Ovary (tissue), 9 donors: ENCODE measurements around the gene MTUS2. TPM values are rescaled to one million over a fixed set of nuclear protein-coding genes. Genes with fewer than 3 reads are reported as not detected.

Experiments used
- DNase-seq, 5 donors: peaks; one replicate each; pipeline ENCODE4 v3.0.0-alpha.2; 2019 to 2020
- H3K27ac ChIP-seq, 2 donors: fragments of 200-600 bp; one replicate each; pipeline versions ENCODE4 v1.5.1 to v1.8.0; 2019 to 2022
- H3K27me3 ChIP-seq: fragments of 200-600 bp; one replicate; pipeline ENCODE4 v1.8.0; 2022
- H3K36me3 ChIP-seq: fragments of 200-600 bp; sonication (generic); one replicate; pipeline ENCODE4 v1.5.1; 2019
- H3K4me1 ChIP-seq: one replicate; pipeline ENCODE4 v1.8.1; 2013; ENCODE audit warnings: mild to moderate bottlenecking, moderate library complexity; ENCODE audit not compliant: insufficient read depth
- H3K4me3 ChIP-seq: fragments of 200-600 bp; sonication (generic); one replicate; pipeline ENCODE4 v1.5.1; 2017
- H3K9me3 ChIP-seq, 2 donors: fragments of 200-600 bp in 1 of 2; sonication (generic) in 1 of 2; one replicate each; pipeline versions ENCODE4 v1.5.1 to v1.8.1; 2013 to 2019; ENCODE audit warnings: mild to moderate bottlenecking in 1 of 2, moderate library complexity in 1 of 2
- EP300 ChIP-seq: sonication (generic); formaldehyde crosslinking; IDR thresholded peaks from one replicate; pipeline ENCODE4 v1.6.1; 2017; ENCODE audit warnings: antibody characterized with exemption
- POLR2A ChIP-seq: fragments of 450-650 bp; IDR thresholded peaks from one replicate; pipeline ENCODE4 v1.6.1; 2017; ENCODE audit warnings: antibody characterized with exemption, mild to moderate bottlenecking, moderate library complexity
- WGBS, 3 donors: extraction: QIAGEN DNeasy Blood & Tissue Kit in 1 of 3; methylation state at CpG; one replicate each; pipeline versions ENCODE4 v1.1.5 to v1.1.7; 2013 to 2017; 5-methylcytosine and 5-hydroxymethylcytosine counted together
- intact Hi-C, 4 donors: fragments of 100-400 bp; cut with DNase I; formaldehyde crosslinking; loops; one replicate each; pipeline versions ENCODE4 v1.11.0 to v1.15.1; 2022 to 2023
- polyA plus RNA-seq, 2 donors: library from polyadenylated mRNA; stranded (reverse); fragments of 200-250 nt in 1 of 2; fragments of 350-450 nt in 1 of 2; fragmentation: Illumina TruSeq in 1 of 2; extraction: RNeasy Lipid Tissue Mini Kit (QIAGEN cat#74804) in 1 of 2; gene quantifications; one replicate each; pipeline ENCODE4 v1.2.3, GENCODE V29; 2013 to 2014
- total RNA-seq, 7 donors: library from RNA; depleted of rRNA in 2 of 7; stranded (reverse); fragments of >200 nt in 2 of 7; fragmentation: NEBNext Ultra II Directional in 3 of 7; extraction: Animal tissue kit (Norgen Biotek cat#: 25700) in 3 of 7; gene quantifications; one replicate each; pipeline versions ENCODE4 v1.1.0 to v1.2.4, GENCODE V29; 2016 to 2023
- TF ChIP-seq, protein P1 (sequence below), 3 donors: fragments of 450-650 bp in 2 of 3; fragments of 200-600 bp in 1 of 3; IDR thresholded peaks; one replicate each; pipeline versions ENCODE4 v1.5.1 to v1.8.0; 2016 to 2022; ENCODE audit warnings: antibody characterized with exemption in 3 of 3, mild to moderate bottlenecking in 1 of 3
- donor health status: DM: no; HTN: no; CAD: no; lungs with moderate emphysema.
- donor health status: DM: no; HTN: no; CAD: no.
- donor health status: Bipolar disorder and iron deficiency.
- donor health status: DM: yes; HTN: yes; CAD: no.
- donor health status: DM: no; HTN: no; CAD: no.
- donor health status: DM: yes; HTN: yes; CAD: no.

Gene MTUS2
- total and polyA plus RNA-seq, 9 donors = 1.5 to 8.7 (median 5.4) TPM

DNA sequence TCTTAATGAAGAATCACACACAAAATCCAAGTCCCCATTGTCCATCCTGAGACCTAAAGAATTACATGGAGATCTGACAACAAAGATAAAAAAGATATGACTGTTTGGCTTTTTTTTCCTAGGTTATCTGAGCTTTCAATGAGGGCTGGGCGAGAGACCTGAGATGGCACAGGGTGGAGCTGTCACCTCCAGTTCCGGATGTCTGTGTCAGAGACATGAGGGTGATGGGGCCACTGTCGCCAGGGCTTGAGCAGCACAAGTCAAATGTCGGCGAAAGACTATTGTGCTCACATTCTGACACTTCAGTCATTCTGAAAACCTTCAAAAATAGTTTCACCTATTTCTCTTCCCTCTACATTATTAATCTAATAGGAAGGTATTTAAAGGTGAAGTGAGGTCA lies 709.6 kb downstream of the MTUS2 start:
- Histone ChIP-seq H3K36me3 (no peaks in the 10 kb centered on the region), H3K4me1 (no peaks in the 10 kb centered on the region), H3K27me3 (no peaks in the 10 kb centered on the region), H3K4me3 (no peak overlapping the region), H3K9me3 (no peaks in the 10 kb centered on the region), H3K27ac (no peak overlapping the region)
- WGBS, 3 donors = 93 to 99% (median 96%) methylated on average over 5 of the region's 5 CpGs
- TF ChIP-seq EP300 = no peak
- TF ChIP-seq, protein P1, sequence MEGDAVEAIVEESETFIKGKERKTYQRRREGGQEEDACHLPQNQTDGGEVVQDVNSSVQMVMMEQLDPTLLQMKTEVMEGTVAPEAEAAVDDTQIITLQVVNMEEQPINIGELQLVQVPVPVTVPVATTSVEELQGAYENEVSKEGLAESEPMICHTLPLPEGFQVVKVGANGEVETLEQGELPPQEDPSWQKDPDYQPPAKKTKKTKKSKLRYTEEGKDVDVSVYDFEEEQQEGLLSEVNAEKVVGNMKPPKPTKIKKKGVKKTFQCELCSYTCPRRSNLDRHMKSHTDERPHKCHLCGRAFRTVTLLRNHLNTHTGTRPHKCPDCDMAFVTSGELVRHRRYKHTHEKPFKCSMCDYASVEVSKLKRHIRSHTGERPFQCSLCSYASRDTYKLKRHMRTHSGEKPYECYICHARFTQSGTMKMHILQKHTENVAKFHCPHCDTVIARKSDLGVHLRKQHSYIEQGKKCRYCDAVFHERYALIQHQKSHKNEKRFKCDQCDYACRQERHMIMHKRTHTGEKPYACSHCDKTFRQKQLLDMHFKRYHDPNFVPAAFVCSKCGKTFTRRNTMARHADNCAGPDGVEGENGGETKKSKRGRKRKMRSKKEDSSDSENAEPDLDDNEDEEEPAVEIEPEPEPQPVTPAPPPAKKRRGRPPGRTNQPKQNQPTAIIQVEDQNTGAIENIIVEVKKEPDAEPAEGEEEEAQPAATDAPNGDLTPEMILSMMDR (IDR thresholded peaks at IDR 0.05) = no peak
- TF ChIP-seq POLR2A = no peak
- DNase-seq = peak in 1 of 5 donors; percentile 3
- intact Hi-C loops = no loop called here

DNA sequence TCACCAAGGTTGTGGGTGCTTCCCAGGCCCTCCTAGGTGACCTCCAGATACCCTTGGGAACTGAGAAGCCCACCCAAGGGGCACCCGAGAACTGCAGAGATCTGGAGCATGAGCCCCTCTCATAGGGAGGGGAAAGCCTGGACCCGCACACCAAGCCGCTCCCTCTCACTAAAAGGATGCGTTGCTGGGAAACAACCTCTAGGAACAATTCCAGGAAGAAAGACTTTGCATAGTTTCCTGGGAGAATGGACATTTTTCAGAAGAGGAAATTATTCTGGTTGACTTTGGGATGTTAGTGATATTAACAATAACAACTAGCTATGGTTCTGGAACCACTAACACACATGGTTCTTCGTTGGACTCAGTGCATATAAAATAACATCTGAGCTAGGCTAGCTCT lies 710.8 kb downstream of the MTUS2 start:
- Histone ChIP-seq H3K4me3 (no peak overlapping the region), H3K27ac (no peak overlapping the region), H3K9me3 (no peaks in the 10 kb centered on the region), H3K27me3 (no peaks in the 10 kb centered on the region), H3K4me1 (no peaks in the 10 kb centered on the region), H3K36me3 (no peaks in the 10 kb centered on the region)
- DNase-seq = no peak
- intact Hi-C loops = no loop called here
- 81 to 84% (median 82%) methylated on average over 5 of the region's 5 CpGs for WGBS, 3 donors
- TF ChIP-seq, protein P1 (IDR thresholded peaks at IDR 0.05) = no peak
- TF ChIP-seq POLR2A (no peak), EP300 (no peak)

DNA sequence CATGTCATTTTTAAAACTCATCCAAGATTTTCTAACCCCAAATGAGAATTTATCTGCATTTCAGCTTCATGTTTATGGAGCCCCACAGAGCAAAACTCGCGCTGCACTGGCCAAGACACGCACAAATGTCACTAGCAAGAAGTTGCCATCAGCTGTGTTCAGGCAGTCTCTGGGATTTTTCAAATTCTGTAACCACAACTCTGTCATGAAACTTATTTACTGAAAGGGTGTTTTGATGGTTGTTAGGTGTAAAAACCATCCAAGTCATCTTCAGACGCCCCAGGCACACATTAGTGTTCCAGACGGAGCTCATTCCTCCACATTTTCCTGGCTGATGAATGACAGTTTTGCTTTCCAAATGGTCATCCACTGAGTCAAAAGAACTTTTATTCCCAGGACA lies 712.0 kb downstream of the MTUS2 start:
- TF ChIP-seq, protein P1 (IDR thresholded peaks at IDR 0.05) = no peak
- TF ChIP-seq EP300 = no peak
- no peak for TF ChIP-seq POLR2A
- intact Hi-C loops = no loop called here
- Histone ChIP-seq H3K27me3 (no peaks in the 10 kb centered on the region), H3K4me1 (no peaks in the 10 kb centered on the region), H3K9me3 (no peaks in the 10 kb centered on the region), H3K36me3 (no peaks in the 10 kb centered on the region), H3K4me3 (no peak overlapping the region), H3K27ac (no peak overlapping the region)
- WGBS, 3 donors = 78 to 88% (median 87%) methylated on average over 5 of the region's 5 CpGs
- no peak for DNase-seq

DNA sequence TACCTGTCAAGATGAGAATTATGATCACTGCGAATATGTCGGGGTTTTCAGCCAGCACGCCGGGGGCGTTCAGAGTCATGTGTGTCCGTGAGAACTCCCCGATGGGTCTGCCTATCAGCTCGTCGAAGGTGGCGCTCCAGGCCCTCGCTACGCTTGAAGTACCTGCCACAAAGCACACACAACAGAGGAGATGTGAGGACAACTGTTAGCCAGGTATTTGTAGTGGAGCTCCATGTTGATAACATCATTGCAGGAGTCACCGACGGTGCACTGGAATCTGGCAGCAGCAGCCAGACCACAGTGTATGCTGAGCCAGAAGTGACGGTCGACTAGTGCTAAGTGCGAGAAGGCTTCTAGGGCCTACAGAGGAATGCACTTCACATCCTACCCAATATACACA lies 712.7 kb downstream of the MTUS2 start:
- H3K27ac ChIP-seq = no peak overlapping the region
- no peaks in the 10 kb centered on the region for H3K4me1 ChIP-seq
- no peak overlapping the region for H3K4me3 ChIP-seq
- H3K36me3 ChIP-seq = no peaks in the 10 kb centered on the region
- no peaks in the 10 kb centered on the region for H3K9me3 ChIP-seq
- 89 to 90% (median 90%) methylated on average over 17 of the region's 17 CpGs for WGBS, 3 donors
- intact Hi-C loops = no loop called here
- TF ChIP-seq POLR2A (no peak), EP300 (no peak)
- TF ChIP-seq, protein P1 (IDR thresholded peaks at IDR 0.05) = no peak
- no peaks in the 10 kb centered on the region for H3K27me3 ChIP-seq
- DNase-seq = no peak

DNA sequence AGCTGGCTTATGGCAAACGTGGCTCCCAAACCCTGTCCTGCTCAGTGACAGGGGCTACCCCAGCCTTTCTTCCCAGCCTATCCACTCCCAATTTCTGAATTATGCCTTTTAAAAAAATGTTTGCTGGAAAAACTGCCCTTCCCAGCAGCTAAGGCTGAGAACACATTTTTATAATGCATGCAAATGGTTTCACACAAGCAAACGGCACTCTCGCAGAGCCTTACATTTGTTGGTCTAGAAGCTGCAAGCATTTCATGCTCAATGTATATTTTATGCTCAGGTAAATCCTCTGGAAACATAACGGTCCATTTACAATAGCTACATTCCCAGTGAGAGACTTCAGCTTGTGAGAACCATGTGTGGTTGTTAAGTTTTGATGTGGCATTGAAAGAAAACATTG lies 713.9 kb downstream of the MTUS2 start:
- TF ChIP-seq EP300 (no peak), POLR2A (no peak)
- TF ChIP-seq, protein P1 (IDR thresholded peaks at IDR 0.05) = no peak
- no peaks in the 10 kb centered on the region for H3K4me1 ChIP-seq
- H3K36me3 ChIP-seq = no peaks in the 10 kb centered on the region
- H3K9me3 ChIP-seq = no peaks in the 10 kb centered on the region
- H3K27me3 ChIP-seq = no peaks in the 10 kb centered on the region
- H3K27ac ChIP-seq = no peak overlapping the region
- WGBS, 3 donors = 84 to 87% (median 85%) methylated on average over 4 of the region's 4 CpGs
- no peak overlapping the region for H3K4me3 ChIP-seq
- intact Hi-C loops = no loop called here
- DNase-seq = no peak
